H1 (cell line): ENCODE results near the gene NEDD1.

Experiments used
- EZH2 ChIP-seq: fragments of 200-600 bp; sonication (generic); IDR thresholded peaks from 2 replicates; pipeline ENCODE4 v1.7.1; 2012; ENCODE audit warnings: low read depth, mild to moderate bottlenecking, moderate library complexity, low read length, inconsistent platforms; ENCODE audit not compliant: severe bottlenecking
- TF ChIP-seq, protein P1 (sequence below): IDR thresholded peaks from 2 replicates; pipeline ENCODE4 v1.6.1; 2012; ENCODE audit warnings: inconsistent platforms

DNA sequence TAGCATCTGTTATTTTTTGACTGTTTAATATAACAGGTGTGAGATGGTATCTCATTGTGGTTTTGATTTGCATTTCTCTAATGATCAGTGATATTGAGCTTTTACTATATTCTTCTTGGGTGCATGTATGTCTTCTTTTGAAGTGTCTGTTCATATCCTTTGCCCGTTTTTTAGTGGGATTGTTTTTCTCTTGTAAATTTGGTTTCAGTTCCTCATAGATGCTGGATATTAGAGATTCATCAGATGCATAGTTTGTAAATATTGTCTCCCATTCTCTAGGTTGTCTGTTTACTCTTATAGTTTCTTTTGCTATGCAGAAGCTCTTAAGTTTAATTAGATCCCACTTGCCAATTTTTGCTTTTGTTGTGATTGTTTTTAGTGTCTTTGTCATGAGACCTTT lies 48.9 kb upstream of the NEDD1 start:
- TF ChIP-seq EZH2: no peak
- TF ChIP-seq, protein P1, sequence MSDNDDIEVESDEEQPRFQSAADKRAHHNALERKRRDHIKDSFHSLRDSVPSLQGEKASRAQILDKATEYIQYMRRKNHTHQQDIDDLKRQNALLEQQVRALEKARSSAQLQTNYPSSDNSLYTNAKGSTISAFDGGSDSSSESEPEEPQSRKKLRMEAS: no peak
